CD4-positive, alpha-beta T cell treated with Interleukin-17A for 1 hour (primary cell): ENCODE data around the gene USP48.
"Not testable (repeated sequence)": the region's sequence is repeated elsewhere in the genome, so short reads cannot be mapped to it uniquely, and the experiment has no call there.

ENCODE experiments used
- DNase-seq: peaks from one replicate; pipeline ENCODE4 v3.0.0-alpha.2; 2020

The USP48 gene

GRCh38 chr1:21631590-21631943, 151.4 kb downstream of the USP48 start:
- DNase-seq: not testable (repeated sequence)

- DNase-seq: no peak
Measured at GRCh38 chr1:21630571-21631343, 152.2 kb downstream of the USP48 start.

GRCh38 chr1:21629971-21630370, 153.0 kb downstream of the USP48 start:
- DNase-seq: no peak

GRCh38 chr1:21628798-21629393, 154.1 kb downstream of the USP48 start:
- DNase-seq: no peak
